ENCODE results near the gene PARVB. TPM values are rescaled to one million over a fixed set of nuclear protein-coding genes. Genes with fewer than 3 reads are reported as not detected.

Gene PARVB
- polyA plus RNA-seq, 3 donors: 14.8 to 75.5 (median 46.2) TPM

- WGBS, 3 donors: 83 to 95% (median 89%) methylated on average over 11 of the region's 11 CpGs
- no peak overlapping the region for H3K27ac ChIP-seq (ENCODE audit: low read depth, low read length)
Measured at GRCh38 chr22:44221710-44222475, 197.8 kb downstream of the PARVB start.

Other genes starting within 250 kb of the PARVB start
- gene EFCAB6, start 212.0 kb upstream of the PARVB start, polyA plus RNA-seq: under 1 TPM in 2 of 3 donors, not detected in 1; 0.76 to 0.98 TPM
- gene SULT4A1, start 161.8 kb upstream of the PARVB start, polyA plus RNA-seq: 1 to 10 TPM in 1 of 3 donors, under 1 TPM in 2; 0.11 to 1.9 (median 0.31) TPM
- not detected for gene PNPLA5, start 132.3 kb upstream of the PARVB start, polyA plus RNA-seq
- 1 to 10 TPM; 1.1 to 6.6 (median 2.8) TPM for gene PNPLA3, start 100.5 kb upstream of the PARVB start, polyA plus RNA-seq
- gene SAMM50, start 68.9 kb upstream of the PARVB start, polyA plus RNA-seq: 10 to 100 TPM; 28.9 to 55.3 (median 32.4) TPM
- gene PARVG, start 156.6 kb downstream of the PARVB start, polyA plus RNA-seq: 10 to 100 TPM in 1 of 3 donors, 1 to 10 TPM in 2; 2.7 to 13.5 (median 7.3) TPM